ENCODE measurements around the gene GTF2H1.

The GTF2H1 gene

DNA sequence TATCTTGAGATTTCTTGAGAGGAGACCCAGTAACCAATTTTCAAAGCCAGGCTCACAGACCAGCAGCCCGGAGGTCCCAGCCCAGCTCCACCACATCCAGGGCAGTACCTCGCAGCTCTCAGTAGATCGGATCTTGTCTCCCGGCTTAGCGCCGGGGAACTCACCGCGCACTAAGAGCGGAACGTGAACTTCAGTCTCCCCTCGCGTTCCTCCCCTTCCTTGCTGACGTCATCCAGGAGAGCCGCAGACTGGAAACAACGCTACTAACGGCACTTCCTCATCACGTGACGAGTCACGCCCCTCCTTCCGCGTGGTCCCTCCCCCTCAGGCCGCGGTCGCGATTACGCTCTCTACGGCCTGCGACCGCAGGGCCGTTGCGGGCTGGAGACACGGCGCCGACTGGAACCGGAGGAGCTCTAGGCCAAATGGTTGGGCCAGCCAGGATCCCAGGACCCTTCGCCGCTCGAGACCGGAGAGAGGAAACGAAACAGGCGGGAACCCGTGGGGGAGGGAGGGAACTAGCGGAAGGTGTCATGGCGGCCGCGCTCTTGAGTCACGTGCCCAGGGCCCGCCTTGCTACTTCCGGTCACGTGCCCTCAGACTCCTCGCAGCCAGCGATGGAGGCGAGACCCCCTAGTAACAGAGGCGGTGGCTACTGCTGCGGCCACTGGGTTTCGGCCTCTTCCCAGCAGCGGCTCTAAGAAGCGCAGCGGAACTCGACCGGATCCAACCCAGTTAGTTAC lies at the start of gene GTF2H1, which contains the start of gene HPS5:
GTF2H1 (plus strand) TSS at position 599 of the 743 bp plus-strand sequence. CDS start 10,508 bp downstream, outside the sequence.
HPS5 (minus strand) TSS at position 172 of the 743 bp plus-strand sequence. CDS start 4,282 bp downstream, outside the sequence.
- peak; percentile 99 for DNase-seq

DNA sequence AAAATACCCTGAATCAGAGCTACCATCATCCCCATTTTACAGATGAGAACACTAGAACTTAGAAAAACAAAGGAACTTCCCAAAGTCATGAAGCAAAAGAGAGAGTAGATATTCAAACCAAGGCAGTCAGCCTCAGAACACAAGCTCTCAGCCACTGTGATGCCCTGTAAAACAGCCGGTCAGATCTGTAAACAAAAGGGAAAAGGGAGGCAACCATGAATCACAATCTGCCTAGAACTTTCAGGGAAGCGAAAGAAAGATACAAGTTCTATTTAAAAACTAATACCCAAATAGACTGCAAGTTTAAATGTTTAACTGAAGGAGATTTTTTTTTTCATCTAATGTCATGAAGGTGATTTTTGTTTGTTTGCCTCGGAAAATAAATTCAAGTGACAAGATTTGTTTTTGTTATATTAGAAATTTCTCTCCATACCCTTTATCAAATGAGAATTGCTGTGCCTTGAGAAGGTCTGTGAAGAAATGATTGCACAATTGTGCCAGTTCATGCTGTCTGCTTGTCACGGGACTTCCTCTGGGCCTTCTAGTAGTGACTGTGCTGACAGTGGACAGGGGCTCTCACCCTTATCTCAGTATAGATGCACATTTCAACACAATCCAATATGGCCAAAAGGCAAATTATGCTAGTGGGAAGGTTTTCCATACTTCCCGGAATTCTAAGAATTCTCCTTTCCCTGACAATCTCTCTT lies 44.6 kb upstream of the GTF2H1 start:
- no peak for DNase-seq

DNA sequence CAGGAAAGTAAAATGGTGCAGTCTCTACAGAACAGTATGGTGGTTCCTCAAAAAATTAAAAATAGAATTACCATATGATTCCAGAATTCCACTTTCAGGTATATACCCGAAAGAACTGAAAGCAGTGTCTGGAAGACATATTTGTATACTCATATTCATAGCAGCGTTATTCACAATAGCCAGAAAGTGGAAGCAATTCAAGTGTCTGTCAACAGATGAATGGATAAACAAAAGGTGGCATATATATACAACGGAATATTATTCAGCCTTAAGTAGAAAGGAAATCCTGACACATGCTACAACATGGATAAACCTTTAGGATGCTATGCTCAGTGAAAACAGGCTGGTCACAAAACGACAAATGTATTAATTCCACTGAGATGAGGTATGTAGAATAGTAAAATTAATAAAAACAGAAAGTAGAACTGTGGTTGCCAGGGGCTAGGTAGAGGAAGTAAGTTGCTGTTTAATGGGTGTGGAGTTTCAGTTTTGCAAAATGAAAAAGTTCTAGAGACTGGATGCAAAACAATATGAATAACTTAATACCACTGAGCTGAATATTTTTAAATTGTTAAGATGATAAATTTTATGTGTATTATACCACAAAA lies 41.8 kb upstream of the GTF2H1 start:
- no peak for DNase-seq

DNA sequence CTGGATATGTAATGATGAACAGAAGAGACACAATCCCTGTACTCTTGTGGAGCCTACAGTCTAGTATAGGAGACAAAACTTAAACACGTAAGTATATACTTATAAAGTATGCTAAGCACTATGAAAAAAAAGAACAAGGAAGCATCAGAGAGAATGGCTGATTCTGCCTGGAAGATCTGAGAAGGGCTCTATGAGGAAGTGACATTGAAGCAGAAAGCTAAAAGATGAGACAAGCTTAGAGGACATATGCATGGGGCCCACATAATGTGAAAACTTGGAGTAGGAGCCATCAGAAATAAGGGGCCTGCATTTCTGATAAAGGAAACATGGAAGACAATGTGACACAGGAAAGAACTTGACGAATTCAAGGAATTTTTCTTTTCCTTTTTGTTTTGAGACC lies 39.7 kb upstream of the GTF2H1 start:
- no peak for DNase-seq

DNA sequence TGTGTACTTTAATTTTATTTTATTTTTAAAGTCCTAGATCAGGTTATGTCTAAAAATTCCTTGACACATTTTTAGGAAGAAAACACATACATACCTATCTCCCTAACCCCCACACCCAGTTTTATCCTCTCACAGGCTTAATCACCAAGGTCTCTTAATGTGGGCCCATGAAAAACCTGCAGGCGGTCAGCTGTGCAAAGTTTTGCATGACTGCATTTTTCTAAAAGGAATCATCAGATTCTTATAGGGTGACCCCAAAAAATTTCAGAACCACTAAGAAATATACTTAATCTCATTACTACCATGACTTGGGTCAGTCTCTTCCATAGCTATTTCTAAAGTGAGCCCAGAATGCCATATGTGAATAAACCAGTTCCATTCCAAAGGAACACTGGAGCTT lies 36.5 kb upstream of the GTF2H1 start:
- DNase-seq, result no peak

DNA sequence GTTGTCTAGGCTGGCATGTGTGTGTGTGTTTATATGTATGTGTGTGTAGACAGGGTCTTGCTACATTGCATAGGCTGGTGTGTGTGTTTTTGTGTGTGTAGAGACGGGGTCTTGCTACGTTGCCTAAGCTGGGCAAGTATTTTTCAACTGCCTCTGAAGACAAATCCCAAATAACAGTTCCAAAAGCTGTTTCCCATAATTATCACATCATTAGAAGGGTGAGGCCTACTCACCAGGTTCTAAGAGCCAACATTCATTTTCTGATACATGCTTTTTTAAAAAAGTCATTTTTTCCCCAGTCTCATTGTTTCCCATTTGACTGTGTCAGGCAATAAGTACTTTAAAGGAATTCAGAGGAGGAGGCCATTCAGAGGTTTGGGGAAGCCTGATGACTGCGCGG lies 33.5 kb upstream of the GTF2H1 start:
- DNase-seq, result no peak

DNA sequence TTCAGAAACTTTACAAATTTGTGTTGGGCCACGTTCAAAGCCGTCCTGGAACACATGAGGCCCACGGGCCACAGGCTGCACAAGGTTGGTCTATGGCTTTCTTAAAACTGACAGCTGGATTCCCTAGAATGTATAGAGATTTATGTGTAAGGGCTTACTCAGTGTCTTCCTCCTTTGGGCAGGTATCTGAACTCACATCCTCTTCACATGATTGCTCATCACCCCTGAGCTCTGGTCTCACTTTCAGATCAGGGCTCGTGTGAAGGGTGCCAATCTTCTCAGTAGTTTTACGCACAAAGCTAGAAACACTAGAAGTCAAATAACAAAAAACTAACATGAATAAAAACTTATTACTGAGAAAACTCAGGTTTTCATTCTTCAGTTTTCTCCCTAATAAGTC lies 27.5 kb upstream of the GTF2H1 start:
- no peak for DNase-seq

DNA sequence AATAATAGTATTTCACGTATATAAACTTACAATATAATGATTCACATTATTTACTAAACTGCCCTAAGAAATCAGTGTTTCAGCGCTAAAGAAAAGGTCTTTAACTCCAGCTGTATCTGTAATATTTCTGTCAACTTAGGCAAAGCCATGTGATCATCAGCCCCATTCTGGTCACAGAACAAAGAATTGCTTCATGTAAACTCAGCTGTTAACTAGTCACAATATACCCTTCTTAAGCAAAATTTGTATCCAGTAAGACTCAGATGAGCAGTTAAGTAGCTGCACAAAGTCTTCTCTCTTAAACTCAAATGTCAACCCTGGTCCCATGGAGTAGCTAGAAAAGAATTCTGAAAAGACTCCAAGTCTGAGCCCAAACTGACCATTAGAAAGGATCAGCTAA lies 27.1 kb upstream of the GTF2H1 start:
- no peak for DNase-seq

DNA sequence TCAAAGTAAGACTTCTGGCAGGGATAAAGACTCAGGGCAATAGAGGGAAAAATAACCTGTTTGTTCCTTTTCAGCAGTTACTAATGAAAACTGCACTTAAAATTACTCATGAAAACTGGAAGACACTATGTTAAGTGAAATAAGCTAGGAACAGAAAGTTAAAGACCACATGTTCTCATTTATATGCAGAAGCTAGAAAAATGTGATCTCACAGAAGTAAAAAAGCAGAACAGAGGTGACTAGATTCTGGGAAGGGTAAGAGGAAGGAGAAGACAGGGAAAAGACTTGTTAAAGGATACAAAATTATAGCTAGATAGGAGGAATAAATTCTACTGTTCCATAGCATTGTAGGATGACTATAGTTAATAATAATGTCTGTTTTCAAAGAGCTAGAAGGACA lies 22.6 kb upstream of the GTF2H1 start:
- no peak for DNase-seq

DNA sequence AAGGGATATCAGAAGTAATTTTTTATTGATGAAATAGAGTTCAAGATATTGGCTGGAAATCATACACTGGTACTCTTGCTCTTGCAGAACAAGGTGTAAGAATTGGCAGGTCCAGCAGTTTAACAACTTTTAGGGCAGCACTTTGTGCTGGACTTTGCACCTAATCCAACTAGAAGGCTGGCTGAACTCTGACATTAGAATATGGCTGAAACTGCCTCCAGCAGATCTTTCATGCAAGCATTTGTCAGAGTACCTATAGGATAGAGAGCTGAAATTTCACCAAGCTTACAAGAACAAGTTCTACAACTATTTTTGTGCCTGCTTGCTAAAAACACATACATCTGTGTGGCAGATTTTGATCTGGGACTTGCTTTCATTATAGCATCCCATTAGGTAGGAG lies 17.6 kb upstream of the GTF2H1 start:
- no peak for DNase-seq

DNA sequence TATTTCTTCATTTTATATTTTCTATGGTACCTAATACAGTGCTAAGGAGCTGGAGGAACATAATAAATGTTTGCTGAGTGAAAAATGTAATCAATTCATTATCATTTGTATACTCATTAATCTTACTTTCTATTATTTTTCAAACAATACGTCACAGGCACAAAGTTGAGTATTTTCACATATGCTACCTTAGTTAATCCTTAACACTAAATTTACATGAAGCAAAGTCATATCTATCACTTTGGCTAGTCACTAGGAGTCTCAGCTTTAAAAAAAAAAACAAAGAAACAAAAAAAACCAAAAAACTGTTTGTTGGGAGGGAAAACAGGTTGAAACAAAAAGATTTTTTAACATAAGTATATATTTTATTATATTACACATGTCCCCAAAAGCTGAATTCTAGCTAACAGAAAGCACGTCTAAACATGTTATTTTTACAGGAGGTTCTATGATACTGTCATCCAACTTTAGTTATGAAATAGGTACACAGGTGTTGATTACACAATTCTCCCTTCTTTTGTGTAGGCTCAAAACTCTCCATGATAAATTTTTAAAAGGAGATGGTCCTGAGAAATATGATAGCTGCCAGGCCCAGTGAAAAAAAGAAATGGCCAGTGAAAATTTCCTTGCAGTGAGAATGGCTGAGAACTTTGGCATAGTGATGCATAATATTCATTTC lies 14.8 kb upstream of the GTF2H1 start:
- DNase-seq, result no peak

DNA sequence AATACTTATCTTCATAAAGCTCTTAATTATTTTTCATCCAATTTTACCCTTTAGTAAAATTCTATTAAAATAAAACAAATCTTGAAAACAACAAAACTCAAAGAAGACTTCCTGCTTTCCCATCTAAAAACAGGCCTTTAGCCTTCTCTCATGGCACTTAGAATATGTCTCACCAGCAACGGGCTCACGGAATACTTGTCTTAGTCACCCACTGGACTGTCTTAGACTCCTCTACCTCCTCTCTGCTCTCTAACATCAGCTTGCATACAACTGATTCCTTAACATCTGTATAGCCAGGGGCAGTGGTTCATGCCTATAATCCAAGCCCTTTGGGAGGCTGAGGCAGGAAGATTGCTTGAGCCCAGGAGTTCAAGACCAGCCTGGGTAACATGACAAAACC lies 14.1 kb upstream of the GTF2H1 start:
- DNase-seq, result no peak

DNA sequence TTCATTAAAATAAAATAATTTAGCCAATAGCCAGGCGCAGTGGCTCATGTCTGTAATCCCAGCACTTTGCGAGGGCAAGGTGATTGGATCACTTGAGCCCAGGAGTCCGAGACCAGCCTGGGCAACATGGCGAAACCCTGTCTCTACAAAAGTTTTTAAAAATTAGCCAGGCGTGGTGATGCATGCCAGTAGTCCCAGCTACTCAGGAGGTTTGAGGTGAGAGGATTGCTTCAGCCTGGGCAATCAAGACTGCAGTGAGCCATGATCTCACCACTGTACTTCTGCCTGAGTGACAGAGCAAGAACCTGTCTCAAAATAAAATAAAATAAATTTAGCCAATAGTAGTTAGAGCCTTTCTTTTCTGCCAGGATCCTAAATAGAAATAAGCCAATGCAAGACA lies 12.7 kb upstream of the GTF2H1 start:
- no peak for DNase-seq

DNA sequence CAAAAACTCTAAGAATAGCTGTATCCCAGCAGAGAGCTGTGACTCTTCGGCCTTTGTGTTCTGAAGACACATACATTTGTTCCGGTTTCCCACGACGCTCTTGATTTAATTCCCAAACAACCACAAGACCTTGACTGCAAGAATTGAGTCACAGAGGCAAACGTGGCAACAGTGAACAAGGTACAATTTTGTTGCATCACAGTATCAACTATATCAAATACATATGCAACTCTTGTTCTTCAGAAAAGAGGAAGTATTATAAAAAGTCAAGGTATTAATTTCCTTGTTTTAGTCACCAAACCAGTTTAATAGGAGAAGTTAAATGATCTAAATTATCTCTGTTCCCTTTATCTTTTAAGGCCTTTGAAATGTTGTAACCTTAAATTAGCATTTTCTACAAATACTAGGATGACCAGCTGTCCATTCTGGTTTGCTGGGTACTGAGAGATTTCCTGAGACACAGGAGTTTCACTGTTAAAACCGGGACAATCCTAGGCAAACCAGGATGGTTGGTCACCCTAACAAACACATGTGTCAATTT lies 11.5 kb upstream of the GTF2H1 start:
- DNase-seq, result no peak

DNA sequence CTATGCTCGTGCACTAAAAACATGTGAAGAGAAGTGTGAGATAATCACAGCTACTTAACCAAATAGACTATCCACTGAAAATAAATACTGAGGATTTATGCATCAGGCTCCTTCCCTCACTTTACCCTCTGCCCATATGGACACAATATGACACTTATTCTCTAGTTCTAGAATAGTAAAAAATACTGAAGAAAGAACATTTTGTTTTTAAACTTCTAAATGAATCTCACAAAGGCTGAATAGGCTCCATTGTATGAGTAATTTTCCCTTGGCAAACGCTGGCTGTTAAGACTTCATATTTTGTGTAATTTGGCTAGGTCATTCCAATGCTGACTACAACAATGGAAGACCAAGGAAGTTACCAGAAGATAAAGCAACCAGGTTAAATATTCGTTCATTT lies 10.4 kb upstream of the GTF2H1 start:
- no peak for DNase-seq

DNA sequence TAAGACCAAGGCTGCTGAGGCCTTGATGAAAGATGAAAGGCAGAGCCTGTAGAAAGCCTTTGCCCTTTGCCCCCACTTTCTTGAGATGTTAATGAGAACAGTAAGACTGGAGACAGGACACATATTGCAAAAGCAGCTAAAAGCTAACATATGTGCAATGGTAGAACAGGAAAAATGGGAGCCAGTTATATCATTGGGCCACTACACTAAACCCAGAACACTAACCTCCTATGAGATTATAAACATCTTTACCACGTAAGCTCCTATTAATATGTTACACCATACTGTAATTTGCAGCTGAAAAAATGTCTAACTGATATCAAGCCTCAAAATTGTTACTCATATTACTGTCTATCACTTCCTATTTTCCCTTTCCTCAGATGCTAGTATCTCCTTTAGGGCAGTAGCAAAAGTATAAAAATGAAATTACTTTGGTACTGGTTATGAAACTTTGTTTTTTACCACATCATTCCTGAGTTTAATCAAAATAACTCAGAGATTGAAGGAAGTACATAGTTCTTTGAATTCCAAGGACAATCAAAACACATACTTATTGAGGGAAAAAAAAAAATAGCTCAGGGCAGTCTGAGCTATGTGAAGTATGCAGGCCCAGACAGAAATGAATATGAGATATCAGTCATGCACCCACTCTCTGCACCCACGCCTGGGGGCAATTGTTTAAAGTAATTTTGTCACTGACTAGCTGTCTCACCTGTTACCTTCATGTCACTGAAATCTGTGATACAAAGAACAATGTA lies 9.5 kb upstream of the GTF2H1 start:
- no peak for DNase-seq

DNA sequence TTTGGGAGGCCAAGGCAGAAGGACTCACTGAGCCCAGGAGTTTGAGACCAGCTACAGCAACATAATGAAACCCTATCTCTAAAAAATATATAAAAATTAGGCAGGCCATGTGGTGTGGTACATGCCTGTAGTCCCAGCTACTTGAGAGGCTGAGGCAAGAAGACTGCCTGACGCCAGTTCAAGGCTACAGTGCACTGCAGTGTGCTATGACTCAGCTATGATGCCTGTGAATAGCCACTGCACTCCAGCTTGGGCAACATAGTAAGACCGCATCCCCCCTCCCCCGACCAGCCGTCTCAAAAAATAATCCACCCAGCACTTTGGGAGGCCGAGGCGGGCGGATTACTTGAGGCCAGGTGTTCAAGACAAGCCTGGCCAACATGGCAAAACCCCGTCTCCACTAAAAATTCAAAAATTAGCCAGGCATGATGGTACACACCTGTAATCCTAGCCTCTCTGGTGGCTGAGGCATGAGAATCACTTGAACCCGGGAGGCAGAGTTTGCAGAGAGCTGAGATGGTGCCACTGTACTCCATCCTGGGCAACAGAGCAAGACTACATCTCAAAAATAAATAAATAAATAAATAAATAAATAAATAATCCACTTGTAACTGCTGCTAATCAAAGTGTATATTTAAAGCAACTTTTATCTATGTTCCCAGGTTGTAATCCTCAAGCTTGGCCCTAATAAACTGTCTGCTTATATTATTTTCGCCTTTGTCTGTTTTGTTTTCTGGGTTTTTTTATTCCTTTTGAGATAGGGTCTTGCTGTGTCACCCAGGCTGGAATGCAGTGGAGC lies 8.2 kb upstream of the GTF2H1 start:
- no peak for DNase-seq

DNA sequence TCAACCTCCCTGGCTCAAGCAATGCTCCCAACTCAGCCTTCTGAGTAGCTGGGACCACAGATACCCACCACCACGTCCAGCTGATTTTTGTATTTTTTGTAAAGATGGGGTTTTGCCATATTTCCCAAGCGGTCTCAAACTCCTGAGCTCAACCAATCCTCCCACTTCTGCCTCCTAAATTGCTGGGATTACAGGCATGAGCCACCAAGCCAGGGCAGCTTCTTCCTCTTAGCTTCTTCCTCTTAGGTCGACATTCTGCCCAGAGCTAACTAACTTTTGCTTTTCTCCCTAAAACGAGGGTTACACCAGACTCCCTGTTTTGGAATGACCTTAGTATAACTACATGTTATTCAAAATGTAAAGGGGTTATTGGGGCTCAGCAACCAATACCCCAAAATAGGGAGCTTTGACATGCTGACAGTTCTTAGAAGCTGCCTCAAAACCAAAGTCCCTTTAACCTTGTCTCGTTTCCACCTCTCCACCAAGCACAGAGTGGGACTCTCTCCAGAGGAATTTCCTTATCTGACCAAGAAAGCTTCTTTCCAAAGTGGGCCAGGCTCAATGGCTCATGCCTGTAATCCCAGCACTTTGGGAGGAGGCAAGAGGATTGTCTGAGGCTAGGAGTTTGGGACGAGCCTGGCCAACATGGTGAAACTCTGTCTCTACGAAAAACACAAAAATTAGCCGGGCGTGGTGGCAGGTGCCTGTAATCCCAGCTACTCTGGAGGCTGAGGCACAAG lies 7.4 kb upstream of the GTF2H1 start:
- DNase-seq, result no peak

DNA sequence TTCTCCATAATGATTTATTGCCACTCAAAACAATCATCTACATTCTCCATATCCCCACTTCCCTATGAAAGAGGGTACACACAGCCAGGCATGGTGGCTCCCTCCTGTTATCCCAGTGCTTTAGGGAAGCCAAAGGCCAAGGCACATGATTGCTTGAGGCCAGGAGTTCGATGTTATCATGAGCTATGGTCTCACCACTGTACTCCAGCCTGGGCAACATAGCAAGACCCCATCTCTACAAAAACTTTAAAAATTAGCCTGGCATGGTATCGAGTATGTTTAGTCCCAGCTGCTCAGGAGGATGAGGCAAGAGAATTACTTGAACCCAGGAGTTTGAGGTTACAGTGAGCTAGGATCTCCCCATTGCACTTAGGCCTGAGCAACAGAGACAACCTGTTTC lies 6.5 kb upstream of the GTF2H1 start:
- DNase-seq, result no peak

DNA sequence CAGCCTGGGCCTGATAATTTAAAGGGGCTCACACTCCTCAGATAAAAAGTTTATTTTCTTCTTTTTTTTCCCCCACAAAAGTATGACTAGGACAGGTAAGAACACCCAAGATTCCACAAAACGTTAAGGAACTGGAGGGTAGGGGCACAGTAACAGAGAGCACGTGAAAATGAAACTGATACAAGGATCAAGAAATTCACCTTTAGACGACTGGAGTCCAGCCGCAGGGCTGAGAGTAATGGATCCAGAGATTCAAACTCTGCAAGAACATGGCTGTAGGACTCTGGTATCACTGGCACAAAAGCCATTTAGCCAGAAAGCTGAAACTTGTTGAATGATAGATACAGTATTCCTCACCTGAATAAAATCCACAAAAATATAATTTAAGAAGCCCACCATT lies 4.8 kb upstream of the GTF2H1 start:
- DNase-seq, result no peak

DNA sequence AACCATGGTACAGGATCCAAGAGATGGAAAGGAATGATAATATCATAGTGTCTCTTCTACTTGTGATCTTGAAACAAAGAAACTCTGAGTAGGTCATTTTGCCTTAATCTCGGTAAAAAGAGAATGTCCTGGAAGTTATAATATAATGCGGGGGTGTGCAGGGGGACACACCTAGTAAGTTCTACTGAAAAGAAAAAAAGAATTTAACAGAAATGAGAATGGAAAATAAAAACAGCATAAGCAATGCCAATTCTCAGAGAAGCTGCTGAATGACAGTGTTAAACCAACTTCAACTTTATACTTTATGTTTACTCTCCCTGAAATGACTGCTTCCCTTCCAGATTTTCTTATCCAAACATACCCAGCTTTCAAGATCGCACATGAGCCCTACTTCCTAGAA lies 2.5 kb upstream of the GTF2H1 start:
- no peak for DNase-seq
